ENCODE measurements around the gene WARS2. TPM values are rescaled to one million over a fixed set of nuclear protein-coding genes. Genes with fewer than 3 reads are reported as not detected.
"Not testable (repeated sequence)": the region's sequence is repeated elsewhere in the genome, so short reads cannot be mapped to it uniquely, and the experiment has no call there.

WARS2 gene
- polyA plus RNA-seq, 2 of the 4 experiments (the other 2 are of a cell fraction) = 5.9 to 7.9 TPM

DNA sequence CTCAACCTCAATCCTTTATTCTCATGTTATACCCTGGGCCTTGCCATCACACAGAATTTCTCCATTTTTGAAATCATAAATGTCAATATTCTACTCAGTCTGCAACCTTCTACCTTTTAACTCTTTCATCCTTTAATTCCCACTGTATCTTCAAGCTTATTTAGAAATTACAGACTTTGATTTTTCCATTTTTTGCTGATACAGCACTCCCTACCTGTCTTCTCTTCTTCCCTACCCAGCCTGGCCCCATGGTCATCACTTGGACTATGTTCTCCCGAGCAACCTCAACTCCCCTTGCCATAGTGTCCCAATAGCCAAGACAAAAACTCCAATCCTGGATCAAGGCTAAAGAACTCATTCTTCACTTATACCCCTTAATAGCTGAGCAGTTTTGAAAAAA lies 14.6 kb downstream of the WARS2 start:
- no peaks in the 10 kb centered on the region for H3K9me3 ChIP-seq
- H3K27ac ChIP-seq = no peak overlapping the region
- H3K4me1 ChIP-seq = no peaks in the 10 kb centered on the region
- CTCF ChIA-PET = no interaction called here
- POLR2A ChIA-PET = no interaction called here
- H3K4me2 ChIP-seq = no peak overlapping the region
- 100% methylated on average over 1 of the region's 1 CpG for WGBS (ENCODE audit: missing lambda C conversion rate)
- H3K4me3 ChIP-seq = no peak overlapping the region
- no peak for DNase-seq (ENCODE audit: low read depth in 1 of 2, low spot score in 1 of 2)
- no peak for ATAC-seq
- FAIRE-seq = no peak
- no peak for TF ChIP-seq NPAS2 (CRISPR knock-in tag; IDR thresholded peaks at IDR 0.05; ENCODE audit: borderline replicate concordance)
- no peak for TF ChIP-seq CEBPB (IDR thresholded peaks at IDR 0.05)
- peak; percentile 73 for TF ChIP-seq MAFK (IDR thresholded peaks at IDR 0.05; ENCODE audit: partially characterized antibody)
- TF ChIP-seq BHLHE40 (IDR thresholded peaks at IDR 0.05; ENCODE audit: low read depth, low read length) = no peak

DNA sequence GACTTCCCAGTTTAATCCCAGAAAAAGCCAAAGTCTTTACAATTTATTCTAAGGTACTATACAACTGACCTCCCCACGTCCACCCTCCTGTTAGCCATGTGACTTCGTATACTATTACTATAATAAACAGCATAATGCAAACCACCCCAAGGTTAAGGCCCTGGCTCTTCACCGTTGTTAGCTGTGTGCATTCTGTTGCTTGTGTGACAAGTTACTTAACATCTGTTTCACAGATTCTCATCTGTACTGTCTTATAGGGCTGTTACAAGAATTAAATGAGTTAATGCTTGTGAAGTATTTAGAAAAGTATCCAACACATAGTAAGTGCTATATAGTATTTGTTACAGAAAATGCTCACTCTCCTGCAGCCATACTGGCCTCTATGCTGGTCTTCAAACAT lies 15.7 kb downstream of the WARS2 start:
- DNase-seq (ENCODE audit: low read depth in 1 of 2, low spot score in 1 of 2) = no peak
- 68% methylated on average over 3 of the region's 3 CpGs for WGBS (ENCODE audit: missing lambda C conversion rate)
- POLR2A ChIA-PET = no interaction called here

DNA sequence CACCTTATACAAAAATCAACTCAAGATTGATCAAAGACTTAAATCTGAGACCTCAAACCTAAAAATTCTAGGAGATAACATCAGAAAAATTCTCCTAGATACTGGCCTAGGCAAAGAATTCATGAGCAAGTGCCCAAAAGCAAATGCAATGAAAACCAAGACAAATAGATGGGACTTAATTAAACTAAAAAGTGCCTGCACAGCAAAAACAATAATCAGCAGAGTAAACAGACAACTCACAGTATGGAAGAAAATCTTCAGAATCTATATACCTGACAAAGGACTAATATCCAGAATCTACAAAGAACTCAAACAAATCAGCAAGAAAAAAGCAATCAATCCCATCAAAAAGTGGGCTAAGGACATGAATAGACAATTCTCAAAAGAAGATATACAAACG lies 18.6 kb downstream of the WARS2 start:
- TF ChIP-seq MAFK (IDR thresholded peaks at IDR 0.05; ENCODE audit: partially characterized antibody) = peak; percentile 55
- FAIRE-seq; POLR2A ChIA-PET; H3K4me3 ChIP-seq; H3K9me3 ChIP-seq; H3K4me1 ChIP-seq; H3K4me2 ChIP-seq; H3K27ac ChIP-seq; DNase-seq (ENCODE audit: low read depth in 1 of 2, low spot score in 1 of 2); ATAC-seq; CTCF ChIA-PET: not testable (repeated sequence)
- 50% methylated on average over 1 of the region's 1 CpG for WGBS (ENCODE audit: missing lambda C conversion rate)

More for the DNA sequence above, 15.7 kb downstream of the WARS2 start:
- FAIRE-seq (no peak), ATAC-seq (no peak)
- TF ChIP-seq POLR2AphosphoS2 (conservative IDR thresholded peaks at IDR 0.05; ENCODE audit: low read length) (no peak), HEYL (CRISPR knock-in tag; IDR thresholded peaks at IDR 0.05) (no peak), SREBF2 (IDR thresholded peaks at IDR 0.05) (no peak), MYC (IDR thresholded peaks at IDR 0.05; ENCODE audit: borderline replicate concordance, low read length) (no peak), FOSL2 (IDR thresholded peaks at IDR 0.05) (no peak), FOSL2 (CRISPR knock-in tag; IDR thresholded peaks at IDR 0.05) (no peak), JUNB (IDR thresholded peaks at IDR 0.05) (no peak), FOSB (CRISPR knock-in tag; IDR thresholded peaks at IDR 0.05) (no peak), HOXB5 (CRISPR knock-in tag; IDR thresholded peaks at IDR 0.05) (no peak), EHMT2 (IDR thresholded peaks at IDR 0.05; ENCODE audit: low read depth) (no peak), MAFK (IDR thresholded peaks at IDR 0.05; ENCODE audit: partially characterized antibody) (no peak)
- TF ChIP-seq, protein P1, sequence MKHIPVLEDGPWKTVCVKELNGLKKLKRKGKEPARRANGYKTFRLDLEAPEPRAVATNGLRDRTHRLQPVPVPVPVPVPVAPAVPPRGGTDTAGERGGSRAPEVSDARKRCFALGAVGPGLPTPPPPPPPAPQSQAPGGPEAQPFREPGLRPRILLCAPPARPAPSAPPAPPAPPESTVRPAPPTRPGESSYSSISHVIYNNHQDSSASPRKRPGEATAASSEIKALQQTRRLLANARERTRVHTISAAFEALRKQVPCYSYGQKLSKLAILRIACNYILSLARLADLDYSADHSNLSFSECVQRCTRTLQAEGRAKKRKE (CRISPR knock-in tag; IDR thresholded peaks at IDR 0.05; ENCODE audit: low read depth) = no peak
- TF ChIP-seq, protein P2, sequence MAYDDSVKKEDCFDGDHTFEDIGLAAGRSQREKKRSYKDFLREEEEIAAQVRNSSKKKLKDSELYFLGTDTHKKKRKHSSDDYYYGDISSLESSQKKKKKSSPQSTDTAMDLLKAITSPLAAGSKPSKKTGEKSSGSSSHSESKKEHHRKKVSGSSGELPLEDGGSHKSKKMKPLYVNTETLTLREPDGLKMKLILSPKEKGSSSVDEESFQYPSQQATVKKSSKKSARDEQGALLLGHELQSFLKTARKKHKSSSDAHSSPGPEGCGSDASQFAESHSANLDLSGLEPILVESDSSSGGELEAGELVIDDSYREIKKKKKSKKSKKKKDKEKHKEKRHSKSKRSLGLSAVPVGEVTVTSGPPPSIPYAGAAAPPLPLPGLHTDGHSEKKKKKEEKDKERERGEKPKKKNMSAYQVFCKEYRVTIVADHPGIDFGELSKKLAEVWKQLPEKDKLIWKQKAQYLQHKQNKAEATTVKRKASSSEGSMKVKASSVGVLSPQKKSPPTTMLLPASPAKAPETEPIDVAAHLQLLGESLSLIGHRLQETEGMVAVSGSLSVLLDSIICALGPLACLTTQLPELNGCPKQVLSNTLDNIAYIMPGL (CRISPR knock-in tag; IDR thresholded peaks at IDR 0.05; ENCODE audit: borderline replicate concordance) = no peak
- TF ChIP-seq, protein P3, sequence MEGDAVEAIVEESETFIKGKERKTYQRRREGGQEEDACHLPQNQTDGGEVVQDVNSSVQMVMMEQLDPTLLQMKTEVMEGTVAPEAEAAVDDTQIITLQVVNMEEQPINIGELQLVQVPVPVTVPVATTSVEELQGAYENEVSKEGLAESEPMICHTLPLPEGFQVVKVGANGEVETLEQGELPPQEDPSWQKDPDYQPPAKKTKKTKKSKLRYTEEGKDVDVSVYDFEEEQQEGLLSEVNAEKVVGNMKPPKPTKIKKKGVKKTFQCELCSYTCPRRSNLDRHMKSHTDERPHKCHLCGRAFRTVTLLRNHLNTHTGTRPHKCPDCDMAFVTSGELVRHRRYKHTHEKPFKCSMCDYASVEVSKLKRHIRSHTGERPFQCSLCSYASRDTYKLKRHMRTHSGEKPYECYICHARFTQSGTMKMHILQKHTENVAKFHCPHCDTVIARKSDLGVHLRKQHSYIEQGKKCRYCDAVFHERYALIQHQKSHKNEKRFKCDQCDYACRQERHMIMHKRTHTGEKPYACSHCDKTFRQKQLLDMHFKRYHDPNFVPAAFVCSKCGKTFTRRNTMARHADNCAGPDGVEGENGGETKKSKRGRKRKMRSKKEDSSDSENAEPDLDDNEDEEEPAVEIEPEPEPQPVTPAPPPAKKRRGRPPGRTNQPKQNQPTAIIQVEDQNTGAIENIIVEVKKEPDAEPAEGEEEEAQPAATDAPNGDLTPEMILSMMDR (IDR thresholded peaks at IDR 0.05) = no peak
- TF ChIP-seq, protein P4, sequence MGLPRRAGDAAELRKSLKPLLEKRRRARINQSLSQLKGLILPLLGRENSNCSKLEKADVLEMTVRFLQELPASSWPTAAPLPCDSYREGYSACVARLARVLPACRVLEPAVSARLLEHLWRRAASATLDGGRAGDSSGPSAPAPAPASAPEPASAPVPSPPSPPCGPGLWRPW (IDR thresholded peaks at IDR 0.05) = no peak
- no peaks in the 10 kb centered on the region for H3K4me1 ChIP-seq
- no peak overlapping the region for H3K27ac ChIP-seq
- H3K4me2 ChIP-seq = no peak overlapping the region
- CTCF ChIA-PET = no interaction called here
- no peaks in the 10 kb centered on the region for H3K9me3 ChIP-seq
- H3K4me3 ChIP-seq = no peak overlapping the region
